SK-N-SH (cell line): Measurements from ENCODE around the gene DLG2.

Experiments used
- MXI1 ChIP-seq: IDR thresholded peaks from 2 replicates; pipeline ENCODE4 v1.6.1; 2012; ENCODE audit warnings: mild to moderate bottlenecking, low read depth, low read length, improper control_type of control experiment
- POLR2AphosphoS5 ChIP-seq: IDR thresholded peaks from 2 replicates; pipeline ENCODE4 v1.6.1; 2012; ENCODE audit warnings: low read depth, low read length
- RAD21 ChIP-seq: IDR thresholded peaks from 2 replicates; pipeline ENCODE4 v1.6.1; 2012; ENCODE audit warnings: mild to moderate bottlenecking, low read length
- TF ChIP-seq, protein P1 (sequence below): fragments of 200-600 bp; sonication (generic); IDR thresholded peaks from 2 replicates; pipeline ENCODE4 v1.6.1; 2017; ENCODE audit warnings: antibody characterized with exemption, mild to moderate bottlenecking, moderate library complexity
- TF ChIP-seq, protein P2 (sequence below): IDR thresholded peaks from 2 replicates; pipeline ENCODE4 v1.4.0; 2012; ENCODE audit warnings: low read depth

DNA sequence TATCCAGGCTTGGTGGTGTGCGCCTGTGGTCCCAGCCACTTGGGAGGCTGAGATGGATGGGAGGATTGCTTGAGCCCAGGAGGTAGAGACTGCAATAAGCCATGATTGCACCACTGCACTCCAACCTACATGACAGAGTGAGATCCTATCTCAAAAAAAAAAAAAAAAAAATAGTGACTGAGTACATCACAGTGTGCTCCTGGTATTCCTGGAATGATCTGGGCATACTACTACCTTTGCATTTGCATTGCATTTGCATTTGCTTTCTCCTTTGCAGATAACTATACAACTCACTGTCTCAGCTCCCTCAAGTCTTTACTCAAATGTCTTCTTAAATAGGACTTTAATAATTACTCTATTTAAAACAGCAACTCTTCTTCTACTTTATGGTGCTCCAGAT lies 51.8 kb downstream of the DLG2 start:
- TF ChIP-seq POLR2AphosphoS5 (no peak), MXI1 (no peak), RAD21 (no peak)
- TF ChIP-seq, protein P1, sequence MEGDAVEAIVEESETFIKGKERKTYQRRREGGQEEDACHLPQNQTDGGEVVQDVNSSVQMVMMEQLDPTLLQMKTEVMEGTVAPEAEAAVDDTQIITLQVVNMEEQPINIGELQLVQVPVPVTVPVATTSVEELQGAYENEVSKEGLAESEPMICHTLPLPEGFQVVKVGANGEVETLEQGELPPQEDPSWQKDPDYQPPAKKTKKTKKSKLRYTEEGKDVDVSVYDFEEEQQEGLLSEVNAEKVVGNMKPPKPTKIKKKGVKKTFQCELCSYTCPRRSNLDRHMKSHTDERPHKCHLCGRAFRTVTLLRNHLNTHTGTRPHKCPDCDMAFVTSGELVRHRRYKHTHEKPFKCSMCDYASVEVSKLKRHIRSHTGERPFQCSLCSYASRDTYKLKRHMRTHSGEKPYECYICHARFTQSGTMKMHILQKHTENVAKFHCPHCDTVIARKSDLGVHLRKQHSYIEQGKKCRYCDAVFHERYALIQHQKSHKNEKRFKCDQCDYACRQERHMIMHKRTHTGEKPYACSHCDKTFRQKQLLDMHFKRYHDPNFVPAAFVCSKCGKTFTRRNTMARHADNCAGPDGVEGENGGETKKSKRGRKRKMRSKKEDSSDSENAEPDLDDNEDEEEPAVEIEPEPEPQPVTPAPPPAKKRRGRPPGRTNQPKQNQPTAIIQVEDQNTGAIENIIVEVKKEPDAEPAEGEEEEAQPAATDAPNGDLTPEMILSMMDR: no peak
- TF ChIP-seq, protein P2, sequence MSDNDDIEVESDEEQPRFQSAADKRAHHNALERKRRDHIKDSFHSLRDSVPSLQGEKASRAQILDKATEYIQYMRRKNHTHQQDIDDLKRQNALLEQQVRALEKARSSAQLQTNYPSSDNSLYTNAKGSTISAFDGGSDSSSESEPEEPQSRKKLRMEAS: no peak
